Endothelial cell of umbilical vein (primary cell): ENCODE data around the gene ZNF74. TPM values are rescaled to one million over a fixed set of nuclear protein-coding genes. Genes with fewer than 3 reads are reported as not detected.

ENCODE experiments used
- BruUV-seq: library from RNA; stranded (reverse); fragments of 400-500 nt; replicated peaks from 2 replicates; lab custom pipeline; 2021; lab: Mats Ljungman, UMichigan
- CTCF ChIA-PET: fragments of 300-600, 350-600 bp; sonication (Branson Sonifier 250); formaldehyde crosslinking; loops from one replicate; lab custom pipeline; 2021; ENCODE audit warnings: antibody characterized with exemption, inconsistent platforms; lab: Charles Lee
- POLR2A ChIA-PET: fragments of 300-600, 350-600 bp; sonication (Branson Sonifier 250); formaldehyde crosslinking; loops from one replicate; lab custom pipeline; 2021; ENCODE audit warnings: antibody characterized with exemption, inconsistent platforms; lab: Charles Lee
- DNase-seq: peaks from one replicate; pipeline ENCODE4 v3.0.0-alpha.2; 2011; ENCODE audit warnings: low read depth, low spot score
- FAIRE-seq: peaks from 2 replicates; lab custom pipeline; 2011; peaks lifted over from hg19 to GRCh38; lab: Jason Lieb, UNC
- H2AFZ ChIP-seq: 2 replicates; pipeline ENCODE4 v1.6.0; 2012; ENCODE audit warnings: low read depth, low read length, control low read depth, inconsistent platforms
- H3K27ac ChIP-seq: 2 replicates; pipeline ENCODE4 v1.5.1; 2011; ENCODE audit warnings: low read depth, mild to moderate bottlenecking, control low read depth, low read length, moderate library complexity; ENCODE audit not compliant: insufficient read depth
- H3K27me3 ChIP-seq, 2 experiments: 2 replicates each; pipeline versions ENCODE4 v1.6.0 to v1.6.1; 2011; ENCODE audit warnings: low read length in 2 of 2, mixed read lengths in 1 of 2; ENCODE audit not compliant: control insufficient read depth in 2 of 2, insufficient read depth in 2 of 2
- H3K36me3 ChIP-seq, 2 experiments: 2 replicates in 1 of 2; 3 replicates in 1 of 2; pipeline ENCODE4 v1.5.1; 2011; ENCODE audit warnings: low read length in 2 of 2, mild to moderate bottlenecking in 1 of 2, moderate library complexity in 1 of 2; ENCODE audit not compliant: control insufficient read depth in 2 of 2, insufficient read depth in 2 of 2; ENCODE audit errors: extremely low read depth in 1 of 2
- H3K4me1 ChIP-seq: 3 replicates; pipeline ENCODE4 v1.5.1; 2011; ENCODE audit warnings: mild to moderate bottlenecking, low read length; ENCODE audit not compliant: control insufficient read depth, insufficient read depth; ENCODE audit errors: extremely low read depth
- H3K4me2 ChIP-seq: 2 replicates; pipeline ENCODE4 v1.6.1; 2011; ENCODE audit warnings: low read length, control low read depth, mixed read lengths; ENCODE audit not compliant: insufficient read depth
- H3K4me3 ChIP-seq, 3 experiments: fragments of 200-600 bp in 1 of 3; sonication (generic), shearing (Covaris generic) in 1 of 3; replicated peaks in 1 of 3; 2 replicates each; pipeline ENCODE4 v1.5.1; 2011 to 2016; ENCODE audit warnings: control low read depth in 3 of 3, low read length in 3 of 3, mild to moderate bottlenecking in 2 of 3, inconsistent platforms in 1 of 3, low read depth in 1 of 3, moderate library complexity in 1 of 3; ENCODE audit not compliant: insufficient read depth in 1 of 3
- H3K79me2 ChIP-seq: 2 replicates; pipeline ENCODE4 v1.6.0; 2012; ENCODE audit warnings: low read length, inconsistent platforms; ENCODE audit not compliant: control insufficient read depth, insufficient read depth
- H3K9ac ChIP-seq: replicated peaks from 2 replicates; pipeline ENCODE3; 2011; ENCODE audit warnings: low read length, control low read depth; ENCODE audit not compliant: insufficient read depth; ENCODE audit errors: extremely low read depth
- H3K9me1 ChIP-seq: replicated peaks from 3 replicates; pipeline ENCODE4 v1.6.0; 2011; ENCODE audit warnings: mild to moderate bottlenecking, low read length; ENCODE audit not compliant: control insufficient read depth, insufficient read depth; ENCODE audit errors: extremely low read depth
- H3K9me3 ChIP-seq: replicated peaks from 2 replicates; pipeline ENCODE4 v1.5.1; 2012; ENCODE audit warnings: low read length, inconsistent platforms; ENCODE audit not compliant: control insufficient read depth, insufficient read depth
- H4K20me1 ChIP-seq: replicated peaks from 2 replicates; pipeline ENCODE3; 2011; ENCODE audit warnings: mild to moderate bottlenecking, low read length; ENCODE audit not compliant: control insufficient read depth, insufficient read depth; ENCODE audit errors: extremely low read depth
- EZH2 ChIP-seq: IDR thresholded peaks from 2 replicates; pipeline ENCODE4 v1.6.1; 2012; ENCODE audit warnings: borderline replicate concordance, low read depth, mild to moderate bottlenecking, moderate library complexity, low read length, inconsistent platforms; ENCODE audit not compliant: severe bottlenecking
- FOS ChIP-seq: IDR thresholded peaks from 2 replicates; pipeline ENCODE4 v1.6.1; 2011; ENCODE audit warnings: mild to moderate bottlenecking, low read length, moderate library complexity, borderline replicate concordance; ENCODE audit not compliant: insufficient read depth
- GATA2 ChIP-seq: IDR thresholded peaks from 2 replicates; pipeline ENCODE4 v1.7.0; 2011; ENCODE audit warnings: low read depth, mild to moderate bottlenecking, moderate library complexity, mixed read lengths, low read length; ENCODE audit not compliant: insufficient read length, insufficient read depth
- JUN ChIP-seq: IDR thresholded peaks from 2 replicates; pipeline ENCODE4 v1.6.1; 2011; ENCODE audit warnings: borderline replicate concordance, low read depth; ENCODE audit not compliant: insufficient read length, insufficient read depth
- MYC ChIP-seq: IDR thresholded peaks from one replicate; pipeline ENCODE4 v1.6.1; 2011; ENCODE audit warnings: mild to moderate bottlenecking, low read depth, low read length
- POLR2A ChIP-seq: IDR thresholded peaks from 2 replicates; pipeline ENCODE4 v1.6.1; 2012; ENCODE audit warnings: low read depth, mild to moderate bottlenecking, control low read depth, low read length
- POLR2AphosphoS5 ChIP-seq: IDR thresholded peaks from 2 replicates; pipeline ENCODE4 v1.6.1; 2012; ENCODE audit warnings: low read depth, mild to moderate bottlenecking, control low read depth, low read length, moderate library complexity; ENCODE audit not compliant: insufficient read depth
- dilution Hi-C: fragments of 300-500 bp; cut with MboI; formaldehyde crosslinking; loops from one replicate; pipeline ENCODE4 v1.15.0; 2019; ENCODE audit warnings: low sequenced_read_pairs; ENCODE audit not compliant: extremely low pct_ligation_motif_present
- intact Hi-C: fragments of 100-400 bp; cut with micrococcal nuclease; formaldehyde crosslinking; loops from one replicate; pipeline ENCODE4 v1.10.0; 2022
- polyA plus RNA-seq, 4 experiments: library from polyadenylated mRNA; depleted of rRNA in 3 of 4; stranded (reverse) in 3 of 4; unstranded in 1 of 4; fragments of >200 nt; gene quantifications; 2 replicates each; pipeline versions ENCODE4 v1.2.1 to v1.2.3, GENCODE V29; 2011 to 2012; ENCODE audit warnings: missing spikeins in 1 of 4
- total RNA-seq: library from RNA; stranded (reverse); gene quantifications from 2 replicates; pipeline ENCODE4 v1.2.3, GENCODE V29; 2021
- TF ChIP-seq, protein P1 (sequence below): IDR thresholded peaks from 2 replicates; pipeline ENCODE4 v1.6.1; 2011; ENCODE audit not compliant: insufficient read depth, insufficient read length
- TF ChIP-seq, protein P2 (sequence below), 2 donors: IDR thresholded peaks; 1 replicate in 1 of 2; 2 replicates in 1 of 2; pipeline ENCODE4 v1.5.1; 2011; ENCODE audit warnings: low read length in 2 of 2, mild to moderate bottlenecking in 2 of 2, moderate library complexity in 2 of 2, control low read depth in 1 of 2, inconsistent platforms in 1 of 2, low read depth in 1 of 2; ENCODE audit not compliant: insufficient read depth in 1 of 2; ENCODE audit errors: extremely low read depth in 1 of 2

Gene ZNF74
- total and polyA plus RNA-seq, 2 donors (not counting 3 experiments of a cell fraction or from before 2014, with no cell fraction given), result 8.6 to 13.4 TPM

DNA sequence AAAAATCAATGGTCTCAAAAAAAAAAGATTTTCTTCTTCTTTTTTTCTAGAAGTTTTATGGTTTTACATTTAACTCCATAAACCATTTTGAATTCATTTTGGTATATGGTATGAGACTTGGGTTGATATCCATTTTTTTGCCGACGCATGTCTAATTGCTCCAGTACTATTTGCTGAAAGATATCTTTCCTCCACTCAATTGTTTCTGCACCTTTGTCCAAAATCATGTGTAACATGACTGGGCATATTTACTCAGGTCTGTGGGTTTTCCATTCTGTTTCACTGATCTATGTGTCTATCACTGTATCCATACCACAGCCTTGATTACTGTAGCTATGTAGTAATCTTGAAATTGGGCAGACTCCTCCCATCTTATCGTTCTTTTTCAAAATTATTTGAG lies 59.3 kb downstream of the ZNF74 start:
- Histone ChIP-seq H3K27me3 (no peaks in the 10 kb centered on the region), H3K79me2 (no peaks in the 10 kb centered on the region), H3K4me3 (no peak overlapping the region), H3K4me2 (no peak overlapping the region), H3K36me3 (peaks cover 0 to 4% of the 10 kb centered on the region in 2 experiments), H3K27ac (no peak overlapping the region), H3K9me3 (no peaks in the 10 kb centered on the region), H2AFZ (no peak overlapping the region), H3K4me1 (no peaks in the 10 kb centered on the region), H3K9ac (no peak overlapping the region), H3K9me1 (no peaks in the 10 kb centered on the region), H4K20me1 (no peaks in the 10 kb centered on the region)
- BruUV-seq, result no TSS peak
- ChIA-PET CTCF (interaction anchor here (1.6 to 5.8 kb wide), 2 partner anchors 21 to 36 kb away, joined by 3 to 337 read pairs; no protein-coding TSS in a partner anchor), POLR2A (no interaction called here)
- no peak for DNase-seq
- no peak for FAIRE-seq
- dilution Hi-C loops, result no loop called here
- intact Hi-C loops, result no loop called here
- TF ChIP-seq MYC (no peak), EZH2 (no peak), POLR2AphosphoS5 (no peak), JUN (no peak), GATA2 (no peak)
- TF ChIP-seq, protein P1, sequence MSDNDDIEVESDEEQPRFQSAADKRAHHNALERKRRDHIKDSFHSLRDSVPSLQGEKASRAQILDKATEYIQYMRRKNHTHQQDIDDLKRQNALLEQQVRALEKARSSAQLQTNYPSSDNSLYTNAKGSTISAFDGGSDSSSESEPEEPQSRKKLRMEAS, result no peak

DNA sequence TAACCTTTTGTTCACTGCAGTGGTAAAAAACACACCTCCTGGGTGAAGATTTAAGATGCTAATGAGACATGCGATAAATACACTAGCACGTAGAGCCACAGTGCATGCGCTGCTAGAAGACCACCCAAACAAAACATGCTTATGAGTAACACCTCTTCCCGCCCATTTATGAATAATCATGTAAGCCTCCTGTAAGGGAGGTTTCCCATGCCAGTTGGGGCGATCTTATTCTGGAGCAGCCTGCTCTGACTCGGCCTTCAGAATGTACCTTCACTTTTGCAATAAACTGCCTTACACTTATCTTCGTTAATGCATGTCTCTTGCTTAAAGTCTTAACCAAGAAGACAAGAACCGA lies 61.7 kb downstream of the ZNF74 start:
- intact Hi-C loops (loop anchor here (1.0 to 5.0 kb wide), 4 partner anchors 24 to 298 kb away; no protein-coding TSS in a partner anchor), dilution Hi-C loops (no loop called here)
- Histone ChIP-seq H3K4me1 (no peaks in the 10 kb centered on the region), H3K4me2 (no peak overlapping the region), H3K36me3 (peaks cover 0 to 4% of the 10 kb centered on the region in 2 experiments), H3K9me3 (no peaks in the 10 kb centered on the region), H3K4me3 (no peak overlapping the region), H3K27ac (no peak overlapping the region), H3K27me3 (no peaks in the 10 kb centered on the region), H3K79me2 (no peaks in the 10 kb centered on the region), H4K20me1 (no peaks in the 10 kb centered on the region), H2AFZ (no peak overlapping the region), H3K9me1 (no peaks in the 10 kb centered on the region), H3K9ac (no peak overlapping the region)
- FAIRE-seq (no peak), DNase-seq (no peak)
- BruUV-seq, result no TSS peak
- ChIA-PET POLR2A (interaction anchor here (1.3 kb wide), 1 partner anchor 37 kb away, joined by 13 read pairs; no protein-coding TSS in a partner anchor), CTCF (interaction anchor here (0.9 to 5.8 kb wide), 11 partner anchors 13 to 136 kb away, joined by 3 to 337 read pairs (median 5); partner anchors contain the start of genes DGCR6L and KLHL22)
- TF ChIP-seq GATA2, result no peak
- TF ChIP-seq, protein P1, result no peak
- no peak for TF ChIP-seq FOS
- TF ChIP-seq, protein P2, sequence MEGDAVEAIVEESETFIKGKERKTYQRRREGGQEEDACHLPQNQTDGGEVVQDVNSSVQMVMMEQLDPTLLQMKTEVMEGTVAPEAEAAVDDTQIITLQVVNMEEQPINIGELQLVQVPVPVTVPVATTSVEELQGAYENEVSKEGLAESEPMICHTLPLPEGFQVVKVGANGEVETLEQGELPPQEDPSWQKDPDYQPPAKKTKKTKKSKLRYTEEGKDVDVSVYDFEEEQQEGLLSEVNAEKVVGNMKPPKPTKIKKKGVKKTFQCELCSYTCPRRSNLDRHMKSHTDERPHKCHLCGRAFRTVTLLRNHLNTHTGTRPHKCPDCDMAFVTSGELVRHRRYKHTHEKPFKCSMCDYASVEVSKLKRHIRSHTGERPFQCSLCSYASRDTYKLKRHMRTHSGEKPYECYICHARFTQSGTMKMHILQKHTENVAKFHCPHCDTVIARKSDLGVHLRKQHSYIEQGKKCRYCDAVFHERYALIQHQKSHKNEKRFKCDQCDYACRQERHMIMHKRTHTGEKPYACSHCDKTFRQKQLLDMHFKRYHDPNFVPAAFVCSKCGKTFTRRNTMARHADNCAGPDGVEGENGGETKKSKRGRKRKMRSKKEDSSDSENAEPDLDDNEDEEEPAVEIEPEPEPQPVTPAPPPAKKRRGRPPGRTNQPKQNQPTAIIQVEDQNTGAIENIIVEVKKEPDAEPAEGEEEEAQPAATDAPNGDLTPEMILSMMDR (IDR thresholded peaks at IDR 0.05; ENCODE audit: extremely low read depth in 1 of 2, insufficient read depth in 1 of 2, low read depth in 1 of 2, low read length in 2 of 2), result no peak
- TF ChIP-seq JUN, result no peak
- no peak for TF ChIP-seq EZH2
- TF ChIP-seq MYC, result no peak
- TF ChIP-seq POLR2A, result no peak
- TF ChIP-seq POLR2AphosphoS5, result no peak
